Nephron (organoid): ENCODE data around the gene STAT4.
A peak's percentile ranks its signal among the peaks of the same experiment; 100 is the strongest.

Experiments used
- H3K27ac Mint-ChIP-seq, 3 experiments: 2 replicates each; pipeline ENCODE4 v1.8.0; 2020; ENCODE audit warnings: mixed read lengths in 3 of 3, mild to moderate bottlenecking in 2 of 3, moderate library complexity in 1 of 3
- H3K27me3 Mint-ChIP-seq: 2 replicates; pipeline ENCODE4 v1.8.0; 2021; ENCODE audit warnings: low read depth, mild to moderate bottlenecking, moderate library complexity, mixed read lengths
- H3K36me3 Mint-ChIP-seq: 2 replicates; pipeline ENCODE4 v1.8.0; 2020; ENCODE audit warnings: low read depth, mixed read lengths
- H3K4me1 Mint-ChIP-seq: 2 replicates; pipeline ENCODE4 v1.8.0; 2020; ENCODE audit warnings: mixed read lengths
- H3K4me3 Mint-ChIP-seq, 3 experiments: 2 replicates each; pipeline ENCODE4 v1.8.0; 2020; ENCODE audit warnings: mild to moderate bottlenecking in 3 of 3, mixed read lengths in 3 of 3, moderate library complexity in 2 of 3
- H3K9me3 Mint-ChIP-seq: 2 replicates; pipeline ENCODE4 v1.8.0; 2020; ENCODE audit warnings: mixed read lengths
- CTCF ChIP-seq, 3 experiments: fragments of 200-600 bp; sonication (generic); IDR thresholded peaks; one replicate each; pipeline ENCODE4 v1.5.0; 2021; ENCODE audit warnings: antibody characterized with exemption in 3 of 3; ENCODE audit not compliant: unreplicated experiment in 3 of 3

STAT4 gene

DNA sequence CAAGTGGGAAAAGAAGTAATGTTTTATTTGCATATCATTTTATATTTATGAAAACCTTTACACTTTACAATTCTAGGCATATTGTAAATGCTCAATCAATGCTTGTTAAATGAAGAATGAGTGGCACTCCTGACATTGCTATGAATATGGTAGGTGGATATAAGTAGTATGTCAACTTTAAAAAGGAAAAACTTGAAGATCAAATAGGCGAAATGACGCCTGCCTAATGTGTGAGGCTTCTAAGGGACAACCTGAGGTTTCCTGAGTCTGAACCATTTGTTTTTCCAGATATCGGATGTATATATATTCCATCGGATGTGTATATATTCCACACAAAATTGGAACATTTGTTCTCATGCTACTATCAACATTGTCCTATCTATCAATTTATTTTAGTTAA, 1.4 kb downstream of the STAT4 start:
- Mint-ChIP-seq H3K27ac (no peak overlapping the region), H3K27me3 (peaks cover 39% of the 10 kb centered on the region), H3K4me1 (peaks cover 6% of the 10 kb centered on the region), H3K36me3 (no peaks in the 10 kb centered on the region), H3K4me3 (peak overlapping the region; percentile 18 to 52 (median 29)), H3K9me3 (no peaks in the 10 kb centered on the region)
- no peak for TF ChIP-seq CTCF (IDR thresholded peaks at IDR 0.05; ENCODE audit: unreplicated experiment in 3 of 3)

DNA sequence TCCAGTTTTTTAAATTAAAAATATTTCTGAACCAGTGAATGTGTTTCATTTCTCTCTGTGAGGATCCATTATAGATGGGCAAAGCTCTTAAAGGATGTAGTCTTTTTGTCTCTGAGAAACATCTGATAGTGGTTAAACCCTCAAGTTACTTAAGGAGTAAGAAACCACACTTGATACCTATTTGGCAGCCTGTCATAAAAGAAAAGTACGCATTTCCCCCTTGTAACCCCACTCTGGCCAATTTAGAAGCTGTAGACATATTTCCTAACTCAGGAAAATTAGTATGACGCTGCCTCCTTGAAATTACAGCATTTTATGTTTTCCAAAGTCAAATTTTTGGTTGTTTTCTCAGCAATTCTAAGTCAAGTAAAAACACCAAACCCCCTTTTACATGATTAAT, 2.0 kb downstream of the STAT4 start:
- no peak overlapping the region for H3K4me3 Mint-ChIP-seq
- peaks cover 39% of the 10 kb centered on the region for H3K27me3 Mint-ChIP-seq
- H3K36me3 Mint-ChIP-seq: no peaks in the 10 kb centered on the region
- peaks cover 6% of the 10 kb centered on the region for H3K4me1 Mint-ChIP-seq
- no peaks in the 10 kb centered on the region for H3K9me3 Mint-ChIP-seq
- TF ChIP-seq CTCF (IDR thresholded peaks at IDR 0.05; ENCODE audit: unreplicated experiment in 3 of 3): no peak
- H3K27ac Mint-ChIP-seq: no peak overlapping the region

DNA sequence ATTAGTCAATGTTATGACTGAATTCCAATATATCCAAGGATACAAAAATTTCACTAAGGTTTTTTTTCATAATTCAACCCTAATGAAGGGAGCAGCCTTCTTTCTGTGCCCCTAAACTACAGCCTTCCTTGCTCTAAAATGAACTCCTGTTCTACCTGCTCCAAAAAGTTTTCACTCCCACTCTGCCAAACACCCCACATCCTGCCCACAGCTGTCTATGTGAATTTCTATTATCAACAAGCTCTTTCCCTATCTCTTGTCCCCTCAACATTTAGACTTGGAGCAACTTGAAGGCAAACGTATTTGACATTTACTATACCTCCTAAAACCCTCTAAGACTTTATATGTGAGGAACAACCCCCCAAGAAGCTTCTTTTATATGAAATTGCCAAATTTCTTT, 2.5 kb downstream of the STAT4 start:
- Mint-ChIP-seq H3K36me3 (no peaks in the 10 kb centered on the region), H3K27ac (no peak overlapping the region), H3K4me1 (peaks cover 6% of the 10 kb centered on the region), H3K27me3 (peaks cover 39% of the 10 kb centered on the region), H3K9me3 (no peaks in the 10 kb centered on the region), H3K4me3 (no peak overlapping the region)
- TF ChIP-seq CTCF (IDR thresholded peaks at IDR 0.05; ENCODE audit: unreplicated experiment in 3 of 3): no peak

DNA sequence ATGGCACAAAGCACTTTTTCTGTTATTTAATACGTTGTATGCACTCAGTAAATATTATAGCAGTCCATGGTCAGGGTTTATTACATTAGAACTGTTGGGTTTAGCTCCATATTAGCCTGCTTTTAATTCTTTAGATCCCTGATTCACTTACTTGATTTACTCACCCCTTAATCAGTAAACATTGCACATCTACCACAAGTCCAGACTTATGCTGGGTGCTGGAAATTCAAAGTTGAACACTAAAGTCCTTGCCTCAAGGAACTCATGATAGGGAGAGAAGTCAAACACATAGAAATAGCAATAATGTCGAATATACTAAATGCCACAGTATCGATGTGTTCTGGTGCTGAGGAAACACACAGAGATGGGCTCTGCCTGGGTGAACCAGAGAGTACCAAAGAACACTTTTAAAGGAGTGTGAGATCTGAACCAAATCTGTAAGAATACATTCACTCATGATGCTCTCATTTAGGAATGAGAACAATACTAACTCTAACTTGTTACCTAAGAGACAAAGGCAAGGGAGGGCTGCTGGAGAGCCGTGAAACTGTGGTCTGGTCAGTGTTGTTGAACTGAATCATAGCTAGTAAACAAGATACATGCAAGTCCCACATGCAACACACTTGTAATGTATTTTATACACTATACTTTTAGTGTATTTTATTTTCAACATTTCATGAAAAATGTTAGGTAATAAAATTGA, 4.9 kb downstream of the STAT4 start:
- H3K4me1 Mint-ChIP-seq: no peaks in the 10 kb centered on the region
- peaks cover 27% of the 10 kb centered on the region for H3K27me3 Mint-ChIP-seq

GRCh38 chr2:191144217-191144616, 6.6 kb downstream of the STAT4 start:
- H3K27ac Mint-ChIP-seq: no peak overlapping the region
- peaks cover 7% of the 10 kb centered on the region for H3K9me3 Mint-ChIP-seq
- no peak overlapping the region for H3K4me3 Mint-ChIP-seq
- peaks cover 15% of the 10 kb centered on the region for H3K27me3 Mint-ChIP-seq
- H3K36me3 Mint-ChIP-seq: no peaks in the 10 kb centered on the region
- TF ChIP-seq CTCF (IDR thresholded peaks at IDR 0.05; ENCODE audit: unreplicated experiment in 3 of 3): no peak
- H3K4me1 Mint-ChIP-seq: no peaks in the 10 kb centered on the region

More for the DNA sequence above, 4.9 kb downstream of the STAT4 start:
- H3K27ac Mint-ChIP-seq: no peak overlapping the region
- TF ChIP-seq CTCF (IDR thresholded peaks at IDR 0.05; ENCODE audit: unreplicated experiment in 3 of 3): no peak
- no peaks in the 10 kb centered on the region for H3K9me3 Mint-ChIP-seq
- H3K4me3 Mint-ChIP-seq: no peak overlapping the region
- H3K36me3 Mint-ChIP-seq: no peaks in the 10 kb centered on the region

GRCh38 chr2:191143791-191144190, 7.0 kb downstream of the STAT4 start:
- no peak overlapping the region for H3K27ac Mint-ChIP-seq
- H3K4me3 Mint-ChIP-seq: no peak overlapping the region
- TF ChIP-seq CTCF (IDR thresholded peaks at IDR 0.05; ENCODE audit: unreplicated experiment in 3 of 3): no peak
- H3K36me3 Mint-ChIP-seq: no peaks in the 10 kb centered on the region
- H3K4me1 Mint-ChIP-seq: no peaks in the 10 kb centered on the region
- H3K27me3 Mint-ChIP-seq: peaks cover 10% of the 10 kb centered on the region
- H3K9me3 Mint-ChIP-seq: peaks cover 10% of the 10 kb centered on the region
